GM11168 (cell line): ENCODE results near the gene CYB5B.
"Not testable (repeated sequence)": the region's sequence is repeated elsewhere in the genome, so short reads cannot be mapped to it uniquely, and the experiment has no call there.

ENCODE experiments used
- in situ Hi-C: fragments of 300-500 bp; cut with MboI; formaldehyde crosslinking; loops from one replicate; pipeline ENCODE4 v1.12.0; 2022; ENCODE audit warnings: low sequenced_read_pairs; ENCODE audit not compliant: unreplicated experiment

Gene CYB5B

GRCh38 chr16:69407702-69408323 is 16.6 kb upstream of the CYB5B start:
- in situ Hi-C loops: no loop called here

- in situ Hi-C loops: no loop called here
Observed at GRCh38 chr16:69408475-69408874, 15.9 kb upstream of the CYB5B start.

GRCh38 chr16:69410219-69410990 is 14.0 kb upstream of the CYB5B start:
- in situ Hi-C loops: no loop called here

GRCh38 chr16:69411064-69411985 is 13.1 kb upstream of the CYB5B start:
- in situ Hi-C loops: no loop called here

GRCh38 chr16:69412287-69412686 is 12.1 kb upstream of the CYB5B start:
- in situ Hi-C loops: no loop called here

GRCh38 chr16:69413045-69413664 is 11.3 kb upstream of the CYB5B start:
- in situ Hi-C loops: no loop called here

GRCh38 chr16:69417520-69418199 is 6.8 kb upstream of the CYB5B start:
- in situ Hi-C loops: no loop called here

GRCh38 chr16:69419956-69420355 is 4.5 kb upstream of the CYB5B start:
- in situ Hi-C loops: no loop called here

GRCh38 chr16:69423189-69423588 is 1.2 kb upstream of the CYB5B start:
- in situ Hi-C loops: no loop called here

GRCh38 chr16:69424935-69425784 is 741 bp downstream of the CYB5B start:
- in situ Hi-C loops: no loop called here

GRCh38 chr16:69428652-69429051 is 4.2 kb downstream of the CYB5B start:
- in situ Hi-C loops: no loop called here

GRCh38 chr16:69429058-69429640 is 4.7 kb downstream of the CYB5B start:
- in situ Hi-C loops: not testable (repeated sequence)

GRCh38 chr16:69431948-69432468 is 7.6 kb downstream of the CYB5B start:
- in situ Hi-C loops: no loop called here

GRCh38 chr16:69434066-69434465 is 9.6 kb downstream of the CYB5B start:
- in situ Hi-C loops: no loop called here

- in situ Hi-C loops: no loop called here
Observed at GRCh38 chr16:69435977-69436820, 11.8 kb downstream of the CYB5B start.

GRCh38 chr16:69436896-69437295 is 12.5 kb downstream of the CYB5B start:
- in situ Hi-C loops: no loop called here

- in situ Hi-C loops: no loop called here
Observed at GRCh38 chr16:69438465-69438864, 14.0 kb downstream of the CYB5B start.

- in situ Hi-C loops: no loop called here
Observed at GRCh38 chr16:69440250-69440649, 15.8 kb downstream of the CYB5B start.
